Esophagus muscularis mucosa (tissue), 4 donors: ENCODE results near the gene MAP2K5. TPM values are rescaled to one million over a fixed set of nuclear protein-coding genes. Genes with fewer than 3 reads are reported as not detected.

ENCODE experiments used
- DNase-seq: peaks from one replicate; pipeline ENCODE4 v3.0.0-alpha.2; 2017; ENCODE audit errors: extremely low spot score
- H3K27ac ChIP-seq, 4 donors: fragments of 200-600 bp; sonication (generic); replicated peaks in 1 of 4; 1 replicate in 3 of 4; 2 replicates in 1 of 4; pipeline ENCODE4 v1.5.1; 2016 to 2019; ENCODE audit warnings: mild to moderate bottlenecking in 1 of 4
- H3K27me3 ChIP-seq, 4 donors: fragments of 200-600 bp; sonication (generic); one replicate each; pipeline versions ENCODE4 v1.5.1 to v1.6.0; 2016 to 2019
- H3K36me3 ChIP-seq, 4 donors: fragments of 200-600 bp; sonication (generic); one replicate each; pipeline ENCODE4 v1.5.1; 2016 to 2019
- H3K4me1 ChIP-seq, 4 donors: fragments of 200-600 bp; sonication (generic); one replicate each; pipeline ENCODE4 v1.5.1; 2016 to 2019
- H3K4me3 ChIP-seq, 4 donors: fragments of 200-600 bp; sonication (generic); 1 replicate in 2 of 4; 2 replicates in 2 of 4; pipeline ENCODE4 v1.5.1; 2016 to 2019; ENCODE audit warnings: mild to moderate bottlenecking in 4 of 4, moderate library complexity in 1 of 4
- H3K9me3 ChIP-seq, 4 donors: fragments of 200-600 bp; sonication (generic); 1 replicate in 3 of 4; 2 replicates in 1 of 4; pipeline ENCODE4 v1.5.1; 2016 to 2019
- EP300 ChIP-seq: sonication (generic); formaldehyde crosslinking; IDR thresholded peaks from one replicate; pipeline ENCODE4 v1.6.1; 2017; ENCODE audit warnings: antibody characterized with exemption
- POLR2A ChIP-seq: fragments of 450-650 bp; IDR thresholded peaks from one replicate; pipeline ENCODE4 v1.6.1; 2017; ENCODE audit warnings: antibody characterized with exemption, moderate library complexity, mild to moderate bottlenecking, low read depth
- POLR2AphosphoS5 ChIP-seq, 2 donors: sonication (generic); formaldehyde crosslinking; IDR thresholded peaks; one replicate each; pipeline ENCODE4 v1.6.1; 2017; ENCODE audit warnings: antibody characterized with exemption in 2 of 2
- WGBS: methylation state at CpG from one replicate; pipeline ENCODE4 v1.1.5; 2018; 5-methylcytosine and 5-hydroxymethylcytosine counted together
- intact Hi-C: fragments of 100-400 bp; cut with DNase I; formaldehyde crosslinking; loops from one replicate; pipeline ENCODE4 v1.15.1; 2023
- total RNA-seq, 4 donors: library from RNA; depleted of rRNA; stranded (reverse); fragments of >200 nt; gene quantifications; one replicate each; pipeline versions ENCODE4 v1.1.0 to v1.2.1, GENCODE V29; 2016
- TF ChIP-seq, protein P1 (sequence below), 3 experiments: fragments of 200-600 bp in 2 of 3; fragments of 450-650 bp in 1 of 3; sonication (generic) in 2 of 3; IDR thresholded peaks; one replicate each; pipeline ENCODE4 v1.5.1; 2017 to 2019; ENCODE audit warnings: antibody characterized with exemption in 3 of 3, mild to moderate bottlenecking in 2 of 3, moderate library complexity in 1 of 3

MAP2K5 gene
- total RNA-seq, 4 donors from 2014 or later = 7.8 to 11.9 (median 10.6) TPM

DNA sequence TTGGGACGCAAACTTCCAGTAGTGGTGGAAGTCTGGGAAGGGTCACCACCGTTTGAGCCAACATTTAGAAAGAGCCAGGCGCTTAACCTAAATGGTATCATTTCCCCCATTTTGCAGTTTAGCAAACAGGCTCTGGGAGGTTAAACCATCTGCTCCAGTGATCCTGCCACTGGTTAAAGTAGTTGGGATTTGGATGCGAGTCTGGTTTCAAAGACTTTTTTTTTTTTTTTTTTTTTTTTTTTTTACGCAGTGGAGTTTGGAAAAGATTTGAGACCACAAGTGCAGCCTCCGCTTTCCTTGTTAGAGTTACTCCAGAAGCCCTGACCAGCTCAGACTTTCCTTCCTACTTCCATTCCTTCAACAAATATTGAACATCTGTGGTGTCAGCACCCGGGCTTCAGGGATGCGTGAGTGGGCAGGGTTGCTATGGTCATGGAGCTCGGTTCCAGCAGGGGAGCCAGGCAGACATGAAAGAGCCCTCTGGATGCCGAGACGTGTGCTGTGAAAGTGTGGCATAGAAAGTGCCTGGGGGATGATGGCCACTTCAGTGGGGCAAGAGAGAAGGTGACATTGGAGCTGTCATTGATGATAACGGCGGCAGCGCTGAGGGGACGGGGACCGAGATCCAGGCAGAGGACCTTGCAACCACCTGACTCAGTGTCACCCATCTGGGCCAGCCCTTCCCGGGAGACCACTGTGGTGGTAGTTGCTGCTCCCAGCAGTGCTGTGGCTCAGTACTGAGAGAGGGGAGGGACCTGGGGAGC is 298.4 kb downstream of the MAP2K5 start:
- no peaks in the 10 kb centered on the region for H3K9me3 ChIP-seq
- peaks cover 0 to 3% (median 3%) of the 10 kb centered on the region in 4 donors for H3K27me3 ChIP-seq
- peak overlapping the region; percentile 75 to 92 (median 83) for H3K4me3 ChIP-seq
- H3K36me3 ChIP-seq = no peaks in the 10 kb centered on the region
- TF ChIP-seq, protein P1, sequence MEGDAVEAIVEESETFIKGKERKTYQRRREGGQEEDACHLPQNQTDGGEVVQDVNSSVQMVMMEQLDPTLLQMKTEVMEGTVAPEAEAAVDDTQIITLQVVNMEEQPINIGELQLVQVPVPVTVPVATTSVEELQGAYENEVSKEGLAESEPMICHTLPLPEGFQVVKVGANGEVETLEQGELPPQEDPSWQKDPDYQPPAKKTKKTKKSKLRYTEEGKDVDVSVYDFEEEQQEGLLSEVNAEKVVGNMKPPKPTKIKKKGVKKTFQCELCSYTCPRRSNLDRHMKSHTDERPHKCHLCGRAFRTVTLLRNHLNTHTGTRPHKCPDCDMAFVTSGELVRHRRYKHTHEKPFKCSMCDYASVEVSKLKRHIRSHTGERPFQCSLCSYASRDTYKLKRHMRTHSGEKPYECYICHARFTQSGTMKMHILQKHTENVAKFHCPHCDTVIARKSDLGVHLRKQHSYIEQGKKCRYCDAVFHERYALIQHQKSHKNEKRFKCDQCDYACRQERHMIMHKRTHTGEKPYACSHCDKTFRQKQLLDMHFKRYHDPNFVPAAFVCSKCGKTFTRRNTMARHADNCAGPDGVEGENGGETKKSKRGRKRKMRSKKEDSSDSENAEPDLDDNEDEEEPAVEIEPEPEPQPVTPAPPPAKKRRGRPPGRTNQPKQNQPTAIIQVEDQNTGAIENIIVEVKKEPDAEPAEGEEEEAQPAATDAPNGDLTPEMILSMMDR (IDR thresholded peaks at IDR 0.05) = no peak
- TF ChIP-seq EP300 (no peak), POLR2AphosphoS5 (IDR thresholded peaks at IDR 0.05) (no peak), POLR2A (no peak)
- no peak for DNase-seq
- peak overlapping the region; percentile 95 to 99 (median 97) for H3K27ac ChIP-seq
- intact Hi-C loops = no loop called here
- 11% methylated on average over 17 of the region's 17 CpGs for WGBS
- peaks cover 18 to 42% (median 38%) of the 10 kb centered on the region in 4 donors for H3K4me1 ChIP-seq

DNA sequence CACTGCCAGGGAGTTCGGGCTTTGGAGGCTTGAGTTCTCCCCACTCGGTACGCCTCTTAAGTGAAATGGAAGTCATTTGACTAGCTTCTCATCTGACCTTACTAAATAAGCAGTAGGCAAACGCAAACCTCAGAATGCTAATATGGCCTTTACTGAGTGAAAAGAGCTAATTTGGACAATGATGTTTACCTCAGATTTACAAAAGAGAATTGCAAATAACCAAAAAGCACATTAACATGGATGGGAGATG is 298.9 kb downstream of the MAP2K5 start:
- Histone ChIP-seq H3K4me3 (peak overlapping the region; percentile 75 to 92 (median 83)), H3K27me3 (no peaks in the 10 kb centered on the region), H3K36me3 (no peaks in the 10 kb centered on the region), H3K4me1 (peaks cover 18 to 37% (median 35%) of the 10 kb centered on the region in 4 donors), H3K9me3 (no peaks in the 10 kb centered on the region), H3K27ac (peak overlapping the region; percentile 95 to 99 (median 97))
- intact Hi-C loops = no loop called here
- no peak for DNase-seq
- WGBS = 42% methylated on average over 4 of the region's 4 CpGs
- TF ChIP-seq POLR2A (no peak), POLR2AphosphoS5 (IDR thresholded peaks at IDR 0.05) (no peak), EP300 (no peak)
- TF ChIP-seq, protein P1 (IDR thresholded peaks at IDR 0.05) = no peak

DNA sequence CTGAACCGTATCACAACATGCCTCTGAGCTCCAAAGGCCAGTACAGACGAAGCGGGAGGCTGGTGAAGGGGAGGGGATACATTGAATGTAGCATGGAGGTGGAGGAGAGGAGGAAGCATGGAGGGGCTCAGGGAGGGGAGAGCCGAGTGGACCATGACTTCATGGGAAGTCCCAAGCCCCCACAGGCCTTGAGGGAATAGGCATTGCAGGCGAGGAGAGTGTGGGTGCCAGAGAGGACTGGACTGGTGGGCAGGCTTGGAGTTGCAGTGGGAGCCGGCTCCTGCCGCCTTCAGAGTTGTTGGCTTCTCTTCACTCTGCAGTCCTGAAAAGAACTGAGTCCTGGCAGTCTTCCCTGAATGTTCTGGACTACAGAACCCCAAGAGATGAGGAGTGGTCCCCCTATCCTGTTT is 300.6 kb downstream of the MAP2K5 start:
- intact Hi-C loops = no loop called here
- H3K4me3 ChIP-seq = no peak overlapping the region
- no peak for DNase-seq
- peaks cover 18 to 37% (median 35%) of the 10 kb centered on the region in 4 donors for H3K4me1 ChIP-seq
- 79% methylated on average over 7 of the region's 7 CpGs for WGBS
- H3K27ac ChIP-seq = peak overlapping the region in 1 of 4 donors; percentile 47
- TF ChIP-seq POLR2A (no peak), EP300 (no peak), POLR2AphosphoS5 (IDR thresholded peaks at IDR 0.05) (no peak)
- TF ChIP-seq, protein P1 (IDR thresholded peaks at IDR 0.05) = no peak
- H3K36me3 ChIP-seq = no peaks in the 10 kb centered on the region
- H3K9me3 ChIP-seq = no peaks in the 10 kb centered on the region
- no peaks in the 10 kb centered on the region for H3K27me3 ChIP-seq

DNA sequence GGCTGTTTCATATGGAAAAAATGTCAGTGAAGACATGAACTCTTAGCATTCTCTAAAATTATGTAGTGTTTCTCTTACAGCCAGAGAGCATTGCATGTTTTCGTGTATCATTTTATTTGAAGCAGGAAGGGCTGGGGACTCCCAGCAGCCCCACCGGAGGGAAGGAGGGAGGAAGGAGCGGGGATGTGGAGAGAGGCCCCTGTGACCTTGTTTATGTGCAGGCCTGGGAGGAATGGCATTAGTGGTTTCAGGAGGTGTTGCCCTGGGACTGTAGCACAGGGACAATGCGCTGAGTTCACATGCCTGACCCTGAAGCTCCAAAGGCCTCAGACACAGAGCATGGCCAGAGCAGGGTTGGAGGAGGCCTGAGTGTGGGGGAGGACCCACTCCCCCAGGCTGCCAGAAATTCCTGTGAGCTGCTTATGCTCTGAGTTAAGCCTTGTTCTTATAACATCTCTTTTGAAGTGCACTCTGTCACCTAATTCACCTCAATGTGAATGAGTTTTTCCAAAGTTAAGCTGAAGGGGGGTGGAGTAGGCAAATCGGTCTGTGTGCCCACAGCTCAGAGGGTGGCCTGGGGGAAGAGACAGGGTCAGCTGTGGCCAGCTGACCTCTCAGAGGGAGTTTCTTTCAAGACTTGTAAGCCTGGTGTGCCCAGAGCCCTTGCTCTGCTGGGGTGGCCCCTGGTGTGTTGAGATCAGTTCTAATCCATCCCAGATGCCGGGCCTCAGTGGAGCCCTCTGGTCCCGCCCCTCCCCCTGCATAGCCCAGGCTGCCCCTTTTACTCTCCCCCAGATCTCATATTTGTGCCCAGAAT is 301.3 kb downstream of the MAP2K5 start:
- H3K36me3 ChIP-seq = no peaks in the 10 kb centered on the region
- intact Hi-C loops = no loop called here
- no peaks in the 10 kb centered on the region for H3K27me3 ChIP-seq
- H3K4me1 ChIP-seq = peaks cover 15 to 31% (median 29%) of the 10 kb centered on the region in 4 donors
- no peaks in the 10 kb centered on the region for H3K9me3 ChIP-seq
- no peak for TF ChIP-seq EP300
- no peak for TF ChIP-seq POLR2AphosphoS5 (IDR thresholded peaks at IDR 0.05)
- TF ChIP-seq, protein P1 (IDR thresholded peaks at IDR 0.05) = no peak
- TF ChIP-seq POLR2A = no peak
- WGBS = 70% methylated on average over 6 of the region's 7 CpGs
- no peak for DNase-seq
- peak overlapping the region in 2 of 4 donors; percentile 31 to 47 for H3K27ac ChIP-seq
- H3K4me3 ChIP-seq = no peak overlapping the region
